H1 (cell line): ENCODE results near the gene CTAG2. TPM values are rescaled to one million over a fixed set of nuclear protein-coding genes. Genes with fewer than 3 reads are reported as not detected.

ENCODE experiments used
- CTCF ChIA-PET: fragments of 300-600 bp; sonication (Branson Sonifier 250); formaldehyde crosslinking; loops from one replicate; lab custom pipeline; 2021; ENCODE audit not compliant: partially characterized antibody; lab: Charles Lee
- POLR2A ChIA-PET: fragments of 300-600 bp; sonication (Branson Sonifier 250); formaldehyde crosslinking; loops from one replicate; lab custom pipeline; 2021; ENCODE audit warnings: inconsistent platforms; ENCODE audit not compliant: partially characterized antibody; lab: Charles Lee
- DNase-seq, 2 experiments: peaks; one replicate each; pipeline versions ENCODE4 v3.0.0 to v3.0.0-alpha.2; 2010 to 2022; ENCODE audit warnings: low spot score in 2 of 2, low read depth in 1 of 2, mixed read lengths in 1 of 2
- FAIRE-seq: peaks from 2 replicates; lab custom pipeline; 2011; peaks lifted over from hg19 to GRCh38; lab: Jason Lieb, UNC
- H2AFZ ChIP-seq: 2 replicates; pipeline ENCODE4 v1.8.1; 2012; ENCODE audit warnings: low read length, inconsistent platforms
- H2AK5ac ChIP-seq: 2 replicates; pipeline ENCODE4 v1.6.1; 2013; ENCODE audit warnings: low read depth, low read length
- H2BK120ac ChIP-seq: replicated peaks from 2 replicates; pipeline ENCODE3; 2013; ENCODE audit warnings: low read depth, low read length, inconsistent platforms
- H2BK12ac ChIP-seq: 2 replicates; pipeline ENCODE4 v1.6.1; 2013; ENCODE audit warnings: low read depth, low read length
- H2BK15ac ChIP-seq: 2 replicates; pipeline ENCODE4 v1.6.1; 2013; ENCODE audit warnings: low read length
- H2BK20ac ChIP-seq: 2 replicates; pipeline ENCODE4 v1.6.1; 2013; ENCODE audit warnings: low read length
- H2BK5ac ChIP-seq: 2 replicates; pipeline ENCODE4 v1.6.1; 2013; ENCODE audit warnings: low read depth, low read length
- H3K14ac ChIP-seq: 2 replicates; pipeline ENCODE4 v1.6.1; 2013; ENCODE audit warnings: inconsistent platforms; ENCODE audit not compliant: insufficient read length
- H3K18ac ChIP-seq: 2 replicates; pipeline ENCODE4 v1.6.1; 2013; ENCODE audit warnings: low read length; ENCODE audit errors: extremely low read depth
- H3K23ac ChIP-seq: 2 replicates; pipeline ENCODE4 v1.6.1; 2013; ENCODE audit warnings: inconsistent platforms; ENCODE audit not compliant: insufficient read length
- H3K23me2 ChIP-seq: 2 replicates; pipeline ENCODE4 v1.6.1; 2013; ENCODE audit warnings: low read depth, low read length
- H3K27ac ChIP-seq: 2 replicates; pipeline ENCODE4 v1.6.1; 2011; ENCODE audit warnings: low read depth, low read length, inconsistent platforms
- H3K27me3 ChIP-seq, 4 experiments: replicated peaks in 1 of 4; 1 replicate in 1 of 4; 2 replicates in 3 of 4; pipeline versions ENCODE4 v1.6.1 to v1.8.1; 2011 to 2013; ENCODE audit warnings: low read length in 3 of 4, mild to moderate bottlenecking in 3 of 4, inconsistent platforms in 2 of 4, mixed read lengths in 2 of 4, moderate library complexity in 1 of 4; ENCODE audit not compliant: control insufficient read depth in 3 of 4, insufficient read depth in 3 of 4; ENCODE audit errors: extremely low read depth in 1 of 4
- H3K36me3 ChIP-seq, 4 experiments: 2 replicates each; pipeline versions ENCODE4 v1.6.1 to v1.8.1; 2011 to 2013; ENCODE audit warnings: mild to moderate bottlenecking in 4 of 4, low read length in 3 of 4, moderate library complexity in 2 of 4, control low read depth in 1 of 4, inconsistent platforms in 1 of 4; ENCODE audit not compliant: insufficient read depth in 4 of 4, control insufficient read depth in 2 of 4
- H3K4ac ChIP-seq: replicated peaks from 2 replicates; pipeline ENCODE3; 2013; ENCODE audit warnings: low read length, low read depth, mixed read lengths, inconsistent platforms; ENCODE audit not compliant: insufficient read length
- H3K4me1 ChIP-seq, 4 experiments: replicated peaks in 1 of 4; 1 replicate in 1 of 4; 2 replicates in 3 of 4; pipeline versions ENCODE4 v1.6.1 to v1.8.1; 2011 to 2013; ENCODE audit warnings: low read length in 3 of 4, inconsistent platforms in 2 of 4, mixed read lengths in 1 of 4; ENCODE audit not compliant: insufficient read depth in 4 of 4, control insufficient read depth in 3 of 4
- H3K4me2 ChIP-seq, 2 experiments: 2 replicates each; pipeline versions ENCODE4 v1.6.1 to v1.8.1; 2011 to 2013; ENCODE audit warnings: low read depth in 2 of 2, low read length in 2 of 2, control low read depth in 1 of 2, inconsistent platforms in 1 of 2, mild to moderate bottlenecking in 1 of 2; ENCODE audit not compliant: insufficient read depth in 1 of 2
- H3K4me3 ChIP-seq, 4 experiments: fragments of 200-600, 300-600 bp in 1 of 4; sonication (generic), shearing (Covaris generic), sonication (Bioruptor Twin) in 1 of 4; 2 replicates each; pipeline versions ENCODE4 v1.5.1 to v1.8.1; 2011 to 2016; ENCODE audit warnings: low read length in 4 of 4, low read depth in 3 of 4, control low read depth in 2 of 4, inconsistent platforms in 2 of 4, mild to moderate bottlenecking in 2 of 4, mixed read lengths in 1 of 4, moderate library complexity in 1 of 4; ENCODE audit not compliant: insufficient read depth in 2 of 4; ENCODE audit errors: extremely low read depth in 1 of 4
- H3K56ac ChIP-seq: replicated peaks from 2 replicates; pipeline ENCODE3; 2013; ENCODE audit warnings: low read depth, mild to moderate bottlenecking, mixed read lengths, low read length, inconsistent platforms; ENCODE audit not compliant: insufficient read length
- H3K79me1 ChIP-seq: 2 replicates; pipeline ENCODE4 v1.6.1; 2013; ENCODE audit warnings: low read depth, low read length, control low read depth
- H3K79me2 ChIP-seq, 2 experiments: 2 replicates each; pipeline versions ENCODE4 v1.6.1 to v1.8.1; 2012 to 2013; ENCODE audit warnings: low read length in 2 of 2, mild to moderate bottlenecking in 2 of 2, inconsistent platforms in 1 of 2; ENCODE audit not compliant: insufficient read depth in 2 of 2, control insufficient read depth in 1 of 2
- H3K9ac ChIP-seq, 4 experiments: replicated peaks in 1 of 4; 1 replicate in 1 of 4; 2 replicates in 3 of 4; pipeline versions ENCODE4 v1.6.1 to v1.8.1; 2011 to 2013; ENCODE audit warnings: low read depth in 3 of 4, low read length in 3 of 4, control low read depth in 2 of 4, mild to moderate bottlenecking in 2 of 4, moderate library complexity in 2 of 4, inconsistent platforms in 1 of 4; ENCODE audit errors: extremely low read depth in 1 of 4
- H3K9me3 ChIP-seq, 2 experiments: 2 replicates each; pipeline versions ENCODE4 v1.6.1 to v1.8.1; 2012 to 2013; ENCODE audit warnings: mild to moderate bottlenecking in 2 of 2, moderate library complexity in 2 of 2, control low read depth in 1 of 2, inconsistent platforms in 1 of 2, low read depth in 1 of 2, low read length in 1 of 2, mixed read lengths in 1 of 2; ENCODE audit not compliant: insufficient read depth in 2 of 2
- H4K20me1 ChIP-seq, 2 experiments: replicated peaks in 1 of 2; 2 replicates each; pipeline versions ENCODE3 to v1.8.1; 2011 to 2013; ENCODE audit warnings: inconsistent platforms in 2 of 2, low read length in 2 of 2, mild to moderate bottlenecking in 1 of 2; ENCODE audit not compliant: insufficient read depth in 2 of 2, control insufficient read depth in 1 of 2
- H4K5ac ChIP-seq: 2 replicates; pipeline ENCODE4 v1.6.1; 2013; ENCODE audit warnings: low read length, low read depth, mixed read lengths, inconsistent platforms; ENCODE audit not compliant: insufficient read length
- H4K8ac ChIP-seq: 2 replicates; pipeline ENCODE4 v1.8.0; 2013; ENCODE audit warnings: mild to moderate bottlenecking, moderate library complexity, low read length, inconsistent platforms; ENCODE audit not compliant: insufficient read depth; ENCODE audit errors: extremely low read depth
- H4K91ac ChIP-seq: replicated peaks from 2 replicates; pipeline ENCODE3; 2013; ENCODE audit warnings: low read length, mixed read lengths, inconsistent platforms; ENCODE audit not compliant: insufficient read length
- BCL11A ChIP-seq, 2 experiments: IDR thresholded peaks; one replicate each; pipeline ENCODE4 v1.6.1; 2011; ENCODE audit warnings: low read depth in 2 of 2, low read length in 2 of 2, mild to moderate bottlenecking in 2 of 2
- CBX5 ChIP-seq: fragments of 300-800, 300-1000 bp; sonication (generic); IDR thresholded peaks from 2 replicates; pipeline ENCODE4 v1.7.1; 2016; ENCODE audit warnings: antibody characterized with exemption, low read length, low read depth
- CBX8 ChIP-seq: fragments of 300-800, 300-1000 bp; sonication (generic); IDR thresholded peaks from 2 replicates; pipeline ENCODE4 v1.7.1; 2016; ENCODE audit warnings: low read depth, low read length, borderline replicate concordance
- EP300 ChIP-seq, 2 experiments: IDR thresholded peaks; 1 replicate in 1 of 2; 2 replicates in 1 of 2; pipeline ENCODE4 v1.6.1; 2011 to 2012; ENCODE audit warnings: low read depth in 2 of 2, low read length in 2 of 2, mild to moderate bottlenecking in 2 of 2, borderline replicate concordance in 1 of 2, inconsistent platforms in 1 of 2, moderate library complexity in 1 of 2
- FOSL1 ChIP-seq: IDR thresholded peaks from 2 replicates; pipeline ENCODE4 v1.6.1; 2011; ENCODE audit warnings: mild to moderate bottlenecking, low read depth, low read length, moderate library complexity; ENCODE audit not compliant: insufficient read depth
- GABPA ChIP-seq: IDR thresholded peaks from 2 replicates; pipeline ENCODE4 v1.6.1; 2011; ENCODE audit warnings: mild to moderate bottlenecking, low read length, moderate library complexity, borderline replicate concordance; ENCODE audit not compliant: insufficient read depth
- POLR2A ChIP-seq, 2 experiments: IDR thresholded peaks; 1 replicate in 1 of 2; 2 replicates in 1 of 2; pipeline ENCODE4 v1.6.1; 2011; ENCODE audit warnings: low read depth in 2 of 2, low read length in 2 of 2, mild to moderate bottlenecking in 2 of 2; ENCODE audit errors: control extremely low read depth in 1 of 2
- RBBP5 ChIP-seq: IDR thresholded peaks from 2 replicates; pipeline ENCODE4 v1.7.1; 2012; ENCODE audit warnings: low read depth, mild to moderate bottlenecking, inconsistent platforms, low read length, moderate library complexity, borderline replicate concordance
- SP2 ChIP-seq: IDR thresholded peaks from 2 replicates; pipeline ENCODE4 v1.6.1; 2012; ENCODE audit warnings: mild to moderate bottlenecking, low read length, inconsistent platforms
- TAF1 ChIP-seq: IDR thresholded peaks from 2 replicates; pipeline ENCODE4 v1.6.1; 2011; ENCODE audit warnings: mild to moderate bottlenecking, low read depth, low read length
- TAF7 ChIP-seq: optimal IDR thresholded peaks from 2 replicates; pipeline ENCODE3; 2011; ENCODE audit warnings: low read depth, mild to moderate bottlenecking, inconsistent platforms, low read length, moderate library complexity, borderline replicate concordance
- TBP ChIP-seq: IDR thresholded peaks from 2 replicates; pipeline ENCODE4 v1.6.1; 2011; ENCODE audit warnings: low read depth, low read length, improper control_type of control experiment
- TEAD4 ChIP-seq: IDR thresholded peaks from 2 replicates; pipeline ENCODE4 v1.6.1; 2012; ENCODE audit warnings: low read depth, low read length, inconsistent platforms, mixed read lengths
- WGBS, 2 experiments: shearing (Covaris generic) in 1 of 2; methylation state at CpG; one replicate each; pipeline versions ENCODE4 v1.1.6 to v1.1.7; 2013 to 2015; ENCODE audit warnings: low lambda C conversion rate in 2 of 2, mixed read lengths in 2 of 2, inconsistent platforms in 1 of 2, low coverage in 1 of 2, missing lambda C conversion rate in 1 of 2; ENCODE audit not compliant: insufficient replicate concordance in 2 of 2, insufficient coverage in 1 of 2, insufficient read length in 1 of 2; ENCODE audit errors: extremely low coverage in 1 of 2, missing lambda C conversion rate in 1 of 2; 5-methylcytosine and 5-hydroxymethylcytosine counted together
- polyA plus RNA-seq, 7 experiments: library from polyadenylated mRNA; depleted of rRNA in 3 of 7; stranded (reverse) in 5 of 7; unstranded in 2 of 7; fragments of >200 nt in 5 of 7; fragments of 200-250 nt in 2 of 7; gene quantifications; 1 replicate in 5 of 7; 2 replicates in 1 of 7; 4 replicates in 1 of 7; pipeline versions ENCODE4 v1.2.1 to v1.2.3, GENCODE V29; 2011 to 2013; ENCODE audit warnings: missing spikeins in 2 of 7, mixed read lengths in 2 of 7
- total RNA-seq: library from RNA; stranded (reverse); fragmentation: NEBNext Ultra II Directional; extraction: Animal tissue kit (Norgen Biotek cat#: 25700); gene quantifications from 2 replicates; pipeline ENCODE4 v1.2.1, GENCODE V29; 2021
- TF ChIP-seq, protein P1 (sequence below): IDR thresholded peaks from 2 replicates; pipeline ENCODE4 v1.6.1; 2012; ENCODE audit warnings: low read length, inconsistent platforms

The CTAG2 gene
- total and polyA plus RNA-seq, 2 of the 8 experiments (the other 6 are each of a cell fraction or from before 2014, with no cell fraction given): not detected

DNA sequence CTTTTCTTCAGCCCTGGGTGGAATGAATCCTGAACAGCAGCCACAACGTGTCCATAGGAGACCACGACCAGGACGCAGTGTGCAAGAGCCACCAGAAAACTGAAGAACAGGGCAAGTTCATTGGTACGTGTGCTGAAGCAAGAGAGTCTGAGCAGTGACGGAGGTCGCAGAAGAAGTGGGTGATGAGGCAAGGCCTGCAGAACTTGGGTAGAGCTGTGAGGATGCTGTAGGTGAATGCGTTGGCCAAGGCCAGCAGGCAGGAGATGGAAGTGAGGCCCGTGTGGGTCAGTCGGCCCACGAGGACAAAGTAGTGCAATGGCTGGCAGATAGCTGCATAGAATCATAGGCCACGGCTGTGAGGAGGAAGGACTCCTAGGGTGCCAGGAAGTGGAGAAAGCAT, 5.6 kb upstream of the CTAG2 start:
- no peak overlapping the region for H2BK12ac ChIP-seq
- H3K18ac ChIP-seq: no peak overlapping the region
- no peak overlapping the region for H2AFZ ChIP-seq
- TF ChIP-seq CBX8: no peak
- no peak for TF ChIP-seq TBP
- no peak for TF ChIP-seq BCL11A (IDR thresholded peaks at IDR 0.05; ENCODE audit: low read depth in 2 of 2, low read length in 2 of 2)
- TF ChIP-seq CBX5: no peak
- no peak for TF ChIP-seq EP300 (IDR thresholded peaks at IDR 0.05; ENCODE audit: borderline replicate concordance in 1 of 2, low read depth in 2 of 2, low read length in 2 of 2)
- TF ChIP-seq POLR2A (IDR thresholded peaks at IDR 0.05; ENCODE audit: control extremely low read depth in 1 of 2, low read depth in 2 of 2, low read length in 2 of 2): no peak
- TF ChIP-seq FOSL1: no peak
- no peak for TF ChIP-seq TAF7
- TF ChIP-seq RBBP5: no peak
- TF ChIP-seq TAF1: no peak
- no peak for TF ChIP-seq TEAD4
- TF ChIP-seq, protein P1, sequence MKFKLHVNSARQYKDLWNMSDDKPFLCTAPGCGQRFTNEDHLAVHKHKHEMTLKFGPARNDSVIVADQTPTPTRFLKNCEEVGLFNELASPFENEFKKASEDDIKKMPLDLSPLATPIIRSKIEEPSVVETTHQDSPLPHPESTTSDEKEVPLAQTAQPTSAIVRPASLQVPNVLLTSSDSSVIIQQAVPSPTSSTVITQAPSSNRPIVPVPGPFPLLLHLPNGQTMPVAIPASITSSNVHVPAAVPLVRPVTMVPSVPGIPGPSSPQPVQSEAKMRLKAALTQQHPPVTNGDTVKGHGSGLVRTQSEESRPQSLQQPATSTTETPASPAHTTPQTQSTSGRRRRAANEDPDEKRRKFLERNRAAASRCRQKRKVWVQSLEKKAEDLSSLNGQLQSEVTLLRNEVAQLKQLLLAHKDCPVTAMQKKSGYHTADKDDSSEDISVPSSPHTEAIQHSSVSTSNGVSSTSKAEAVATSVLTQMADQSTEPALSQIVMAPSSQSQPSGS: no peak
- TF ChIP-seq GABPA: no peak
- TF ChIP-seq SP2: no peak
- no peak overlapping the region for H3K4ac ChIP-seq
- FAIRE-seq (no peak), DNase-seq (no peak)
- H3K36me3 ChIP-seq: no peaks in the 10 kb centered on the region
- H4K5ac ChIP-seq: no peak overlapping the region
- POLR2A ChIA-PET: no interaction called here
- no peak overlapping the region for H3K27ac ChIP-seq
- no peak overlapping the region for H3K4me2 ChIP-seq
- no peaks in the 10 kb centered on the region for H3K23me2 ChIP-seq
- H3K79me1 ChIP-seq: no peaks in the 10 kb centered on the region
- H2BK15ac ChIP-seq: no peak overlapping the region
- no peak overlapping the region for H4K91ac ChIP-seq
- no peak overlapping the region for H2BK5ac ChIP-seq
- CTCF ChIA-PET: no interaction called here
- H3K27me3 ChIP-seq: no peaks in the 10 kb centered on the region
- no peak overlapping the region for H3K4me3 ChIP-seq
- H3K9me3 ChIP-seq: 0 out of 4 replicates have a peak, but pooled peaks cover 0 to 2% of the 10 kb centered on the region in 2 experiments
- no peak overlapping the region for H2AK5ac ChIP-seq
- no peak overlapping the region for H3K56ac ChIP-seq
- H2BK120ac ChIP-seq: no peak overlapping the region
- no peaks in the 10 kb centered on the region for H4K20me1 ChIP-seq
- no peaks in the 10 kb centered on the region for H3K4me1 ChIP-seq
- no peaks in the 10 kb centered on the region for H3K79me2 ChIP-seq
- H3K9ac ChIP-seq: no peak overlapping the region
- no peak overlapping the region for H3K14ac ChIP-seq
- no peak overlapping the region for H3K23ac ChIP-seq
- H4K8ac ChIP-seq: no peak overlapping the region
- 94% methylated on average over 10 of the region's 11 CpGs; no CpG with 5 or more reads in 1 of the 2 experiments for WGBS, 2 experiments
- no peak overlapping the region for H2BK20ac ChIP-seq
